Prostate gland (tissue), 2 donors: ENCODE measurements around the gene E4F1. TPM values are rescaled to one million over a fixed set of nuclear protein-coding genes. Genes with fewer than 3 reads are reported as not detected.

Source experiments
- DNase-seq: peaks from one replicate; pipeline ENCODE4 v3.0.0-alpha.2; 2019; ENCODE audit warnings: low spot score
- H3K27ac ChIP-seq, 2 donors: fragments of 200-600 bp; sonication (generic); 2 replicates each; pipeline ENCODE4 v1.5.1; 2017 to 2019
- H3K27me3 ChIP-seq: fragments of 200-600 bp; sonication (generic); replicated peaks from 2 replicates; pipeline ENCODE4 v1.5.1; 2019; ENCODE audit not compliant: insufficient read depth
- H3K36me3 ChIP-seq, 2 donors: fragments of 200-600 bp; sonication (generic); 1 replicate in 1 of 2; 2 replicates in 1 of 2; pipeline versions ENCODE4 v1.5.1 to v1.8.1; 2017 to 2019
- H3K4me1 ChIP-seq: fragments of 200-600 bp; sonication (generic); replicated peaks from 2 replicates; pipeline ENCODE4 v1.5.1; 2019
- H3K4me3 ChIP-seq, 2 donors: fragments of 200-600 bp; sonication (generic); 2 replicates each; pipeline ENCODE4 v1.5.1; 2017 to 2019
- H3K9me3 ChIP-seq: fragments of 200-600 bp; sonication (generic); 2 replicates; pipeline ENCODE4 v1.5.1; 2017
- CTCF ChIP-seq, 4 experiments: fragments of 200-600 bp in 2 of 4; fragments of 450-650 bp in 2 of 4; sonication (generic) in 2 of 4; IDR thresholded peaks; 1 replicate in 3 of 4; 2 replicates in 1 of 4; pipeline ENCODE4 v1.5.1; 2016 to 2019; ENCODE audit warnings: antibody characterized with exemption in 4 of 4, mild to moderate bottlenecking in 2 of 4, moderate library complexity in 2 of 4
- POLR2A ChIP-seq: fragments of 450-650 bp; IDR thresholded peaks from one replicate; pipeline ENCODE4 v1.6.1; 2016; ENCODE audit warnings: antibody characterized with exemption, mild to moderate bottlenecking
- POLR2AphosphoS5 ChIP-seq: sonication (generic); formaldehyde crosslinking; IDR thresholded peaks from one replicate; pipeline ENCODE4 v1.6.1; 2017; ENCODE audit warnings: antibody characterized with exemption
- WGBS: methylation state at CpG from one replicate; pipeline ENCODE4 v1.1.5; 2018; 5-methylcytosine and 5-hydroxymethylcytosine counted together
- intact Hi-C: fragments of 100-400 bp; cut with DNase I; formaldehyde crosslinking; loops from one replicate; pipeline ENCODE4 v1.14.2; 2022
- total RNA-seq, 2 donors: library from RNA; depleted of rRNA; stranded (reverse); fragments of >200 nt; gene quantifications; one replicate each; pipeline ENCODE4 v1.1.0, GENCODE V29; 2016

E4F1 gene
- total RNA-seq, 2 donors from 2014 or later: 38.7 to 69.1 TPM

GRCh38 chr16:2205967-2206313 lies 17.5 kb upstream of the E4F1 start:
- Histone ChIP-seq H3K36me3 (peaks cover 0 to 16% of the 10 kb centered on the region in 2 donors), H3K27ac (peak overlapping the region; percentile 97), H3K9me3 (no peaks in the 10 kb centered on the region), H3K4me1 (peaks cover 6% of the 10 kb centered on the region), H3K4me3 (peak overlapping the region; percentile 78 to 83), H3K27me3 (no peaks in the 10 kb centered on the region)
- WGBS: 5% methylated on average over 16 of the region's 16 CpGs
- TF ChIP-seq CTCF (IDR thresholded peaks at IDR 0.05) (no peak), POLR2A (no peak), POLR2AphosphoS5 (no peak)
- intact Hi-C loops: loop anchor here (10.0 kb wide), 1 partner anchor 49 kb away; the partner anchor contains the start of gene ECI1
- no peak for DNase-seq

- Histone ChIP-seq H3K4me3 (peak overlapping the region; percentile 78 to 83), H3K27ac (peak overlapping the region in 1 of 2 donors; percentile 97), H3K27me3 (no peaks in the 10 kb centered on the region), H3K9me3 (no peaks in the 10 kb centered on the region), H3K36me3 (peaks cover 0 to 16% of the 10 kb centered on the region in 2 donors), H3K4me1 (peaks cover 6% of the 10 kb centered on the region)
- TF ChIP-seq POLR2AphosphoS5: no peak
- TF ChIP-seq POLR2A: no peak
- TF ChIP-seq CTCF (IDR thresholded peaks at IDR 0.05): no peak
- DNase-seq: no peak
- 83% methylated on average over 18 of the region's 18 CpGs for WGBS
- intact Hi-C loops: loop anchor here (10.0 kb wide), 1 partner anchor 48 kb away; the partner anchor contains the start of gene ECI1
Observed at GRCh38 chr16:2206420-2206779, 17.0 kb upstream of the E4F1 start.

GRCh38 chr16:2206780-2207433 lies 16.5 kb upstream of the E4F1 start:
- DNase-seq: no peak
- intact Hi-C loops: loop anchor here (10.0 kb wide), 1 partner anchor 48 kb away; the partner anchor contains the start of gene ECI1
- WGBS: 89% methylated on average over 23 of the region's 23 CpGs
- Histone ChIP-seq H3K4me1 (peaks cover 7% of the 10 kb centered on the region), H3K9me3 (no peaks in the 10 kb centered on the region), H3K27me3 (no peaks in the 10 kb centered on the region), H3K27ac (no peak overlapping the region), H3K4me3 (no peak overlapping the region), H3K36me3 (peaks cover 0 to 16% of the 10 kb centered on the region in 2 donors)
- TF ChIP-seq POLR2A (no peak), CTCF (IDR thresholded peaks at IDR 0.05) (no peak), POLR2AphosphoS5 (no peak)

- TF ChIP-seq POLR2A (no peak), POLR2AphosphoS5 (no peak), CTCF (IDR thresholded peaks at IDR 0.05) (no peak)
- H3K9me3 ChIP-seq: no peaks in the 10 kb centered on the region
- 88% methylated on average over 9 of the region's 9 CpGs for WGBS
- H3K4me1 ChIP-seq: peaks cover 15% of the 10 kb centered on the region
- H3K27me3 ChIP-seq: no peaks in the 10 kb centered on the region
- no peak overlapping the region for H3K27ac ChIP-seq
- intact Hi-C loops: loop anchor here (10.0 kb wide), 1 partner anchor 47 kb away; the partner anchor contains the start of gene ECI1
- peaks cover 0 to 16% of the 10 kb centered on the region in 2 donors for H3K36me3 ChIP-seq
- H3K4me3 ChIP-seq: no peak overlapping the region
- no peak for DNase-seq
Observed at GRCh38 chr16:2207872-2208271, 15.5 kb upstream of the E4F1 start.

- Histone ChIP-seq H3K9me3 (no peaks in the 10 kb centered on the region), H3K36me3 (peaks cover 0 to 16% of the 10 kb centered on the region in 2 donors), H3K27me3 (no peaks in the 10 kb centered on the region), H3K4me1 (peaks cover 20% of the 10 kb centered on the region), H3K27ac (no peak overlapping the region), H3K4me3 (no peak overlapping the region)
- intact Hi-C loops: loop anchor here (10.0 kb wide), 1 partner anchor 46 kb away; the partner anchor contains the start of gene ECI1
- DNase-seq: no peak
- no peak for TF ChIP-seq POLR2A
- TF ChIP-seq CTCF (IDR thresholded peaks at IDR 0.05): no peak
- WGBS: 74% methylated on average over 10 of the region's 23 CpGs
Observed at GRCh38 chr16:2208308-2208707, 15.1 kb upstream of the E4F1 start.
